NB4 (cell line): ENCODE data around the gene RFX3.

ENCODE experiments used
- DNase-seq: peaks from one replicate; pipeline ENCODE4 v3.0.0; 2010; ENCODE audit warnings: low read depth
- H3K4me3 ChIP-seq: one replicate; pipeline ENCODE4 v1.5.1; 2011; ENCODE audit warnings: mild to moderate bottlenecking, low read depth, low read length, moderate library complexity
- MYC ChIP-seq: IDR thresholded peaks from 2 replicates; pipeline ENCODE4 v1.6.1; 2011; ENCODE audit warnings: low read depth, low read length
- POLR2A ChIP-seq: IDR thresholded peaks from 2 replicates; pipeline ENCODE4 v1.6.1; 2011; ENCODE audit warnings: mild to moderate bottlenecking; ENCODE audit not compliant: insufficient read length; ENCODE audit errors: extremely low read depth
- TF ChIP-seq, protein P1 (sequence below): IDR thresholded peaks from 2 replicates; pipeline ENCODE4 v1.6.1; 2011; ENCODE audit warnings: low read depth, low read length
- TF ChIP-seq, protein P2 (sequence below): IDR thresholded peaks from one replicate; pipeline ENCODE4 v1.5.1; 2012; ENCODE audit warnings: low read depth, low read length

RFX3 gene

GRCh38 chr9:3525836-3526164 lies at the start of gene RFX3:
RFX3 (minus strand) TSS chr9:3526001; CDS start chr9:3395588, 130,413 bp downstream.
- TF ChIP-seq POLR2A: no peak
- TF ChIP-seq, protein P1, sequence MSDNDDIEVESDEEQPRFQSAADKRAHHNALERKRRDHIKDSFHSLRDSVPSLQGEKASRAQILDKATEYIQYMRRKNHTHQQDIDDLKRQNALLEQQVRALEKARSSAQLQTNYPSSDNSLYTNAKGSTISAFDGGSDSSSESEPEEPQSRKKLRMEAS: no peak; the same call in 1 of the 2 replicates
- TF ChIP-seq MYC: no peak; the same call in 1 of the 2 replicates
- TF ChIP-seq, protein P2, sequence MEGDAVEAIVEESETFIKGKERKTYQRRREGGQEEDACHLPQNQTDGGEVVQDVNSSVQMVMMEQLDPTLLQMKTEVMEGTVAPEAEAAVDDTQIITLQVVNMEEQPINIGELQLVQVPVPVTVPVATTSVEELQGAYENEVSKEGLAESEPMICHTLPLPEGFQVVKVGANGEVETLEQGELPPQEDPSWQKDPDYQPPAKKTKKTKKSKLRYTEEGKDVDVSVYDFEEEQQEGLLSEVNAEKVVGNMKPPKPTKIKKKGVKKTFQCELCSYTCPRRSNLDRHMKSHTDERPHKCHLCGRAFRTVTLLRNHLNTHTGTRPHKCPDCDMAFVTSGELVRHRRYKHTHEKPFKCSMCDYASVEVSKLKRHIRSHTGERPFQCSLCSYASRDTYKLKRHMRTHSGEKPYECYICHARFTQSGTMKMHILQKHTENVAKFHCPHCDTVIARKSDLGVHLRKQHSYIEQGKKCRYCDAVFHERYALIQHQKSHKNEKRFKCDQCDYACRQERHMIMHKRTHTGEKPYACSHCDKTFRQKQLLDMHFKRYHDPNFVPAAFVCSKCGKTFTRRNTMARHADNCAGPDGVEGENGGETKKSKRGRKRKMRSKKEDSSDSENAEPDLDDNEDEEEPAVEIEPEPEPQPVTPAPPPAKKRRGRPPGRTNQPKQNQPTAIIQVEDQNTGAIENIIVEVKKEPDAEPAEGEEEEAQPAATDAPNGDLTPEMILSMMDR: no peak
- H3K4me3 ChIP-seq: peak within 1 kb of the TSS; percentile 88
- DNase-seq: peak; percentile 99

DNA sequence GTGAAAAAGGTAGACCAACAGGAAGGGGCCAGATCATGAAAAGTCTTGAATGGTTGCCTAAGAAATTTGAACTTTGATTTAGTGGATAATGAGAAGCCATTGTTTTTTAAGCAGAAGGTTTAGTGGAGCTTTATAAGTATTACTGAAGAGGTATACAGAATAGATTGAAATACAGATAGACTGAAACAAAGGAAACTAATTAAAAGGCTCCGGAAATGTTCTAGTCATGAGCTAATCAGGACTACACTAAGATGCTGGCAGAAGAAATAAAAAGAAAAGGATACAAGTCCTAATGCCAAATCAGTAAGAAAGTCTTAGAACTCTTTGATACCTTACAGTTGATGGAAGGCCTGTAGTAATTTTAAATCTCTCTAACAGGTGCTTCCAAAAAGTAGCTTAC lies 45.7 kb upstream of the RFX3 start:
- DNase-seq: no peak
- no peak for TF ChIP-seq POLR2A
- TF ChIP-seq, protein P1: no peak
- TF ChIP-seq, protein P2: no peak
- TF ChIP-seq MYC: no peak

GRCh38 chr9:3569529-3569928 lies 43.7 kb upstream of the RFX3 start:
- TF ChIP-seq MYC: no peak
- TF ChIP-seq, protein P1: no peak
- TF ChIP-seq, protein P2: no peak
- no peak for TF ChIP-seq POLR2A

More for the DNA sequence above, 45.7 kb upstream of the RFX3 start:
- no peak overlapping the region for H3K4me3 ChIP-seq

GRCh38 chr9:3567988-3568387 lies 42.2 kb upstream of the RFX3 start:
- TF ChIP-seq, protein P1: no peak
- TF ChIP-seq, protein P2: no peak
- TF ChIP-seq MYC (no peak), POLR2A (no peak)
- no peak for DNase-seq
- H3K4me3 ChIP-seq: no peak overlapping the region

More at GRCh38 chr9:3569529-3569928, 43.7 kb upstream of the RFX3 start:
- DNase-seq: no peak
- H3K4me3 ChIP-seq: no peak overlapping the region

DNA sequence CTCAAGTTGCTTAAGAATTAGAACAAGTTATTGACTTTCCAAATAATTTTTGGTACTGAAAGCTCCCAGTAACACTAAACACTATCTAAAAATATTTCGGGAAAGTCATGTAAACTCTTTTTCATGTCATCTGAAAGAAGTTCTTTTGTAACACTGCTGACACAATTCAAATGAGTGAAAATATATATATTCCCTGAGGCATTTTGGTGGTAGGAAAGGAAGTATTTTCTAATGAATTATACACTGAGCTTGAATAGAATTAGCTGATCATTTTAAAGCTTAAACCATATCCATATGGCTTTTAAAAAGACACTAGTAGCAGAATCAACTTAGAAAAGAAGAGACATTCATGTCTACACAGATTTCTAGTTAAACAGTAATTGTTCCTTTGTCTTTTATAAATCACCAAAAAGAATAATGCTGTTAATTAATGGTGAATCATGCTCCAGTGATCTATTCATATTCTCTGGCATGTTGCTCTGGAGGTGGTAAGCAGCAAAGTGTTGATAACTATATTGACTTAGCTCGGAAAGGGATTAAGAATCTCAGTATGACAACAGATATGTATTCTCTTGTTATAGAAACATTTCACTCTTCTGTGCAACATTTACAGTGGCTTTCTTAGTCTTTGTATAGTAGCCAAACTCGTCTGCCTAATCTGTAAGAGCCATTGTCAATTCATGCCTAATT lies 27.4 kb upstream of the RFX3 start:
- no peak for DNase-seq

GRCh38 chr9:3549225-3549624 lies 23.4 kb upstream of the RFX3 start:
- no peak for DNase-seq
- TF ChIP-seq, protein P1: no peak
- TF ChIP-seq POLR2A: no peak
- TF ChIP-seq, protein P2: no peak
- TF ChIP-seq MYC: no peak
- no peak overlapping the region for H3K4me3 ChIP-seq

More for the DNA sequence above, 27.4 kb upstream of the RFX3 start:
- TF ChIP-seq POLR2A: no peak
- TF ChIP-seq, protein P1: no peak
- H3K4me3 ChIP-seq: no peak overlapping the region
